Ectodermal cell (in vitro differentiated cells): ENCODE measurements around the gene SEZ6L.
A peak's percentile ranks its signal among the peaks of the same experiment; 100 is the strongest.

Experiments
- H3K27ac ChIP-seq: 2 replicates; pipeline ENCODE4 v1.7.0; 2013; ENCODE audit warnings: mild to moderate bottlenecking, low read depth, low read length; ENCODE audit not compliant: insufficient read depth, poor library complexity, severe bottlenecking
- H3K27me3 ChIP-seq: 2 replicates; pipeline ENCODE4 v1.7.0; 2013; ENCODE audit warnings: mild to moderate bottlenecking, low read length; ENCODE audit not compliant: insufficient read depth, control insufficient read depth, poor library complexity, severe bottlenecking
- H3K36me3 ChIP-seq: one replicate; pipeline ENCODE4 v1.7.0; 2013; ENCODE audit warnings: low read length; ENCODE audit not compliant: control insufficient read depth, insufficient read depth
- H3K4me1 ChIP-seq: one replicate; pipeline ENCODE4 v1.7.0; 2013; ENCODE audit warnings: low read length; ENCODE audit not compliant: control insufficient read depth, insufficient read depth
- H3K4me3 ChIP-seq: 2 replicates; pipeline ENCODE4 v1.7.0; 2013; ENCODE audit warnings: low read depth, low read length, control low read depth; ENCODE audit not compliant: insufficient read depth
- H3K9me3 ChIP-seq: 2 replicates; pipeline ENCODE4 v1.7.0; 2013; ENCODE audit warnings: mild to moderate bottlenecking, low read length, moderate library complexity; ENCODE audit not compliant: control insufficient read depth
- WGBS, 2 experiments: methylation state at CpG; one replicate each; pipeline ENCODE4 v1.1.7; 2013; ENCODE audit warnings: missing lambda C conversion rate in 2 of 2; 5-methylcytosine and 5-hydroxymethylcytosine counted together

The SEZ6L gene

GRCh38 chr22:26428515-26429457, 259.5 kb downstream of the SEZ6L start, which contains the start of gene ASPHD2:
Gene ASPHD2, plus strand, starts transcription at chr22:26429260. Its CDS starts 4,356 bp downstream, at chr22:26433616.
- H3K27ac ChIP-seq, result peak within 1 kb of the TSS; percentile 41
- 2% methylated on average over 96 of the region's 96 CpGs for WGBS, 2 experiments

GRCh38 chr22:26429458-26430286, 260.4 kb downstream of the SEZ6L start:
- 5 to 6% methylated on average over 50 of the region's 50 CpGs for WGBS, 2 experiments
- H3K4me1 ChIP-seq, result peaks cover 22% of the 10 kb centered on the region
- H3K27ac ChIP-seq, result no peak overlapping the region
- H3K9me3 ChIP-seq, result no peaks in the 10 kb centered on the region
- peak overlapping the region; percentile 53 for H3K4me3 ChIP-seq
- H3K27me3 ChIP-seq, result peaks cover 26% of the 10 kb centered on the region
- peaks cover 9% of the 10 kb centered on the region for H3K36me3 ChIP-seq

More at GRCh38 chr22:26428515-26429457, 259.5 kb downstream of the SEZ6L start, which contains the start of gene ASPHD2:
- Histone ChIP-seq H3K36me3 (peaks cover 3% of the 10 kb centered on the region), H3K4me1 (peaks cover 22% of the 10 kb centered on the region), H3K9me3 (no peaks in the 10 kb centered on the region), H3K27me3 (peaks cover 26% of the 10 kb centered on the region), H3K4me3 (peak within 1 kb of the TSS; percentile 53)

- Histone ChIP-seq H3K9me3 (no peaks in the 10 kb centered on the region), H3K4me3 (peak overlapping the region; percentile 1), H3K36me3 (peaks cover 9% of the 10 kb centered on the region), H3K4me1 (peaks cover 22% of the 10 kb centered on the region), H3K27ac (no peak overlapping the region), H3K27me3 (peaks cover 26% of the 10 kb centered on the region)
- WGBS, 2 experiments, result 86 to 87% methylated on average over 2 of the region's 2 CpGs
These were observed 261.3 kb downstream of the SEZ6L start for GRCh38 chr22:26430600-26430999.

GRCh38 chr22:26431261-26431995, 262.2 kb downstream of the SEZ6L start:
- H3K4me3 ChIP-seq, result no peak overlapping the region
- no peaks in the 10 kb centered on the region for H3K9me3 ChIP-seq
- H3K4me1 ChIP-seq, result peaks cover 22% of the 10 kb centered on the region
- peaks cover 26% of the 10 kb centered on the region for H3K27me3 ChIP-seq
- 95 to 97% methylated on average over 13 of the region's 13 CpGs for WGBS, 2 experiments
- peaks cover 9% of the 10 kb centered on the region for H3K36me3 ChIP-seq
- no peak overlapping the region for H3K27ac ChIP-seq

- peaks cover 22% of the 10 kb centered on the region for H3K4me1 ChIP-seq
- WGBS, 2 experiments, result 92 to 93% methylated on average over 3 of the region's 3 CpGs
- H3K36me3 ChIP-seq, result peaks cover 9% of the 10 kb centered on the region
These were observed 263.5 kb downstream of the SEZ6L start for GRCh38 chr22:26432619-26433311.

More at GRCh38 chr22:26432619-26433311, 263.5 kb downstream of the SEZ6L start:
- peaks cover 18% of the 10 kb centered on the region for H3K27me3 ChIP-seq
- H3K4me3 ChIP-seq, result no peak overlapping the region
- no peaks in the 10 kb centered on the region for H3K9me3 ChIP-seq
- H3K27ac ChIP-seq, result no peak overlapping the region
